Upper lobe of left lung (tissue), 6 donors: Measurements from ENCODE around the gene SPTLC3. TPM values are rescaled to one million over a fixed set of nuclear protein-coding genes. Genes with fewer than 3 reads are reported as not detected.

Experiments
- ATAC-seq, 2 donors: fragments of 200-7000 bp; cut with Tn5 transposase; one replicate each; pipeline ENCODE4 v1.9.1; 2022; ENCODE audit warnings: mild to moderate bottlenecking in 2 of 2, moderate library complexity in 2 of 2; ENCODE audit not compliant: low FRiP score in 2 of 2
- DNase-seq, 2 donors: peaks; one replicate each; pipeline ENCODE4 v3.0.0-alpha.2; 2019 to 2020
- H3K27ac ChIP-seq, 4 donors: fragments of 200-600 bp; sonication (generic); one replicate each; pipeline ENCODE4 v1.5.1; 2016 to 2019
- H3K27me3 ChIP-seq, 4 donors: fragments of 200-600 bp; sonication (generic); one replicate each; pipeline ENCODE4 v1.5.1; 2017 to 2019
- H3K36me3 ChIP-seq, 4 donors: fragments of 200-600 bp; sonication (generic); one replicate each; pipeline ENCODE4 v1.5.1; 2016 to 2019
- H3K4me1 ChIP-seq, 4 donors: fragments of 200-600 bp; sonication (generic); one replicate each; pipeline ENCODE4 v1.5.1; 2018 to 2019
- H3K4me3 ChIP-seq, 4 donors: fragments of 200-600 bp; sonication (generic); one replicate each; pipeline ENCODE4 v1.5.1; 2017 to 2019; ENCODE audit warnings: mild to moderate bottlenecking in 2 of 4, moderate library complexity in 1 of 4
- H3K9me3 ChIP-seq, 4 donors: fragments of 200-600 bp; sonication (generic); one replicate each; pipeline ENCODE4 v1.5.1; 2018 to 2019
- CTCF ChIP-seq, 6 experiments: fragments of 450-650 bp in 4 of 6; fragments of 200-600 bp in 2 of 6; sonication (generic) in 2 of 6; IDR thresholded peaks; one replicate each; pipeline ENCODE4 v1.5.1; 2016 to 2019; ENCODE audit warnings: antibody characterized with exemption in 6 of 6
- EP300 ChIP-seq, 4 donors: sonication (generic); formaldehyde crosslinking; IDR thresholded peaks; one replicate each; pipeline ENCODE4 v1.5.1; 2017; ENCODE audit warnings: antibody characterized with exemption in 4 of 4, control low read depth in 2 of 4
- POLR2A ChIP-seq, 4 donors: fragments of 450-650 bp; IDR thresholded peaks; one replicate each; pipeline ENCODE4 v1.5.1; 2016 to 2017; ENCODE audit warnings: antibody characterized with exemption in 4 of 4, mild to moderate bottlenecking in 2 of 4
- POLR2AphosphoS5 ChIP-seq, 2 donors: sonication (generic); formaldehyde crosslinking; IDR thresholded peaks; one replicate each; pipeline ENCODE4 v1.5.1; 2017; ENCODE audit warnings: antibody characterized with exemption in 2 of 2
- WGBS, 2 donors: methylation state at CpG; one replicate each; pipeline ENCODE4 v1.1.5; 2017 to 2018; 5-methylcytosine and 5-hydroxymethylcytosine counted together
- total RNA-seq, 6 donors: library from RNA; depleted of rRNA in 4 of 6; stranded (reverse); fragments of >200 nt in 4 of 6; gene quantifications; one replicate each; pipeline versions ENCODE4 v1.1.0 to v1.2.1, GENCODE V29; 2016 to 2021
- donor health status: DM: no; HTN: no; CAD: no; lungs with moderate emphysema.
- donor health status: DM: no; HTN: yes; CAD: no; lungs with severe emphysema.

The SPTLC3 gene
- total RNA-seq, 6 donors from 2014 or later, result 9.0 to 21.7 (median 15.8) TPM

DNA sequence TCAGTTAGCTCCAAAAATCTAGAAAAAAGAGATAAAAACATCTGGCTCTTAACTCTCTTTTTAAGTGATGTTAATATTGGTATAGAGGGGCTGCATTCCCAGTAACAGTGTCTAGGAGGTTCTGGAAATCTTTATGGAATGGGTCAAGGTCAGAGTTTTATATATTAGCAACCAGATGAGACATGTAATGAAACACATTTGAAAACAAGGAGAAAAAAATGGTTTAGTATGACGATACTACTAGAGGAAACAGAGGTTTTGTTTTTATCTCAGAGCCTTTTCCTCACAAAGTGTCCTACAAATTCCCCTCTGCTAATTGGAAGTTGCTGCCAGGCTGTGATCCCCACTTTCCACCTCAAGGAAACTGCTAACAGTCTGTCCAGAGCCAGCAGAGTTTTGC lies 111.7 kb downstream of the SPTLC3 start:
- H3K27me3 ChIP-seq, result no peaks in the 10 kb centered on the region
- H3K4me1 ChIP-seq, result peaks cover 0 to 5% (median 2%) of the 10 kb centered on the region in 4 donors
- no peak for ATAC-seq
- H3K9me3 ChIP-seq, result no peaks in the 10 kb centered on the region
- no peak overlapping the region for H3K27ac ChIP-seq
- TF ChIP-seq CTCF (IDR thresholded peaks at IDR 0.05) (no peak), POLR2A (IDR thresholded peaks at IDR 0.05) (no peak), EP300 (IDR thresholded peaks at IDR 0.05) (no peak), POLR2AphosphoS5 (IDR thresholded peaks at IDR 0.05) (no peak)
- H3K4me3 ChIP-seq, result no peak overlapping the region
- H3K36me3 ChIP-seq, result no peaks in the 10 kb centered on the region
- DNase-seq, result no peak
- 47 to 48% methylated on average over 1 of the region's 1 CpG for WGBS, 2 donors

- no peak overlapping the region for H3K4me3 ChIP-seq
- no peaks in the 10 kb centered on the region for H3K36me3 ChIP-seq
- DNase-seq, result no peak
- TF ChIP-seq POLR2A (IDR thresholded peaks at IDR 0.05), result no peak
- H3K27ac ChIP-seq, result no peak overlapping the region
- no peaks in the 10 kb centered on the region for H3K9me3 ChIP-seq
- no peaks in the 10 kb centered on the region for H3K27me3 ChIP-seq
- WGBS, 2 donors, result 83 to 85% methylated on average over 5 of the region's 5 CpGs
- no peak for ATAC-seq
- peaks cover 0 to 5% (median 2%) of the 10 kb centered on the region in 4 donors for H3K4me1 ChIP-seq
Measured at GRCh38 chr20:13121840-13122515, 113.2 kb downstream of the SPTLC3 start.

GRCh38 chr20:13125486-13125885 lies 116.7 kb downstream of the SPTLC3 start:
- DNase-seq (no peak), ATAC-seq (no peak)
- Histone ChIP-seq H3K4me3 (no peak overlapping the region), H3K27me3 (no peaks in the 10 kb centered on the region), H3K27ac (no peak overlapping the region), H3K4me1 (peaks cover 0 to 5% (median 2%) of the 10 kb centered on the region in 4 donors), H3K9me3 (no peaks in the 10 kb centered on the region), H3K36me3 (peaks cover 0 to 9% (median under 1%) of the 10 kb centered on the region in 4 donors)
- TF ChIP-seq EP300 (IDR thresholded peaks at IDR 0.05) (no peak), POLR2A (IDR thresholded peaks at IDR 0.05) (no peak), POLR2AphosphoS5 (IDR thresholded peaks at IDR 0.05) (no peak), CTCF (IDR thresholded peaks at IDR 0.05) (no peak)
- 92% methylated on average over 2 of the region's 2 CpGs for WGBS, 2 donors

- H3K27ac ChIP-seq, result no peak overlapping the region
Measured at GRCh38 chr20:13128173-13128572, 119.4 kb downstream of the SPTLC3 start.

More at GRCh38 chr20:13128173-13128572, 119.4 kb downstream of the SPTLC3 start:
- H3K4me3 ChIP-seq, result no peak overlapping the region
- H3K9me3 ChIP-seq, result no peaks in the 10 kb centered on the region
- DNase-seq, result no peak
- H3K27me3 ChIP-seq, result no peaks in the 10 kb centered on the region
- no peaks in the 10 kb centered on the region for H3K4me1 ChIP-seq
- TF ChIP-seq POLR2AphosphoS5 (IDR thresholded peaks at IDR 0.05) (no peak), EP300 (IDR thresholded peaks at IDR 0.05) (no peak), POLR2A (IDR thresholded peaks at IDR 0.05) (no peak), CTCF (IDR thresholded peaks at IDR 0.05) (no peak)
- H3K36me3 ChIP-seq, result peaks cover 0 to 9% (median 2%) of the 10 kb centered on the region in 4 donors
- WGBS, 2 donors, result 98 to 100% methylated on average over 1 of the region's 1 CpG
- no peak for ATAC-seq
